ENCODE data around the gene NDST4.

The NDST4 gene

DNA sequence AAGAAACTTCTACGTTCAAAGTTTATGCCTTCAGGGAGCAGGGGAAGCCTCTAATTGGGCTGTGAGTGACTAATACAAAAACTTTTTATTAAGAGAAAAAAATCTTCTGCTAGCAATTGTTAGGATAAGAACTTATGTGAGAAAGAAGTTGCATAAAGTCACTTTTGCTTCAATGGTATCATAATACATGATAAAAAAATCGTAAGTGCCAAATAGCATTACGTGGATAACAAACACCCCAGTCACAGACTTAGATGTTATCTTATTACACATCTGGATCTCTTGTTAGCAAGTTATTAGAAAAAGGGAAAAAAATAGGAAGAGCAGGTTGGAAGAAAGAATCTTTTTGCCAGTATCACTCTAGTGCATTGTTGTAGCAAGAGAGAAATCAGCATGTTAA lies 4.2 kb upstream of the NDST4 start:
- no peak overlapping the region for H3K4me3 ChIP-seq (replicated peaks in 1 of 2; ENCODE audit: low read depth in 2 of 2, low read length in 2 of 2)
- TF ChIP-seq, protein P1, sequence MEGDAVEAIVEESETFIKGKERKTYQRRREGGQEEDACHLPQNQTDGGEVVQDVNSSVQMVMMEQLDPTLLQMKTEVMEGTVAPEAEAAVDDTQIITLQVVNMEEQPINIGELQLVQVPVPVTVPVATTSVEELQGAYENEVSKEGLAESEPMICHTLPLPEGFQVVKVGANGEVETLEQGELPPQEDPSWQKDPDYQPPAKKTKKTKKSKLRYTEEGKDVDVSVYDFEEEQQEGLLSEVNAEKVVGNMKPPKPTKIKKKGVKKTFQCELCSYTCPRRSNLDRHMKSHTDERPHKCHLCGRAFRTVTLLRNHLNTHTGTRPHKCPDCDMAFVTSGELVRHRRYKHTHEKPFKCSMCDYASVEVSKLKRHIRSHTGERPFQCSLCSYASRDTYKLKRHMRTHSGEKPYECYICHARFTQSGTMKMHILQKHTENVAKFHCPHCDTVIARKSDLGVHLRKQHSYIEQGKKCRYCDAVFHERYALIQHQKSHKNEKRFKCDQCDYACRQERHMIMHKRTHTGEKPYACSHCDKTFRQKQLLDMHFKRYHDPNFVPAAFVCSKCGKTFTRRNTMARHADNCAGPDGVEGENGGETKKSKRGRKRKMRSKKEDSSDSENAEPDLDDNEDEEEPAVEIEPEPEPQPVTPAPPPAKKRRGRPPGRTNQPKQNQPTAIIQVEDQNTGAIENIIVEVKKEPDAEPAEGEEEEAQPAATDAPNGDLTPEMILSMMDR (IDR thresholded peaks at IDR 0.05; ENCODE audit: low read depth, low read length) = no peak
- no peak for DNase-seq (ENCODE audit: low read depth in 2 of 2)

- H3K4me3 ChIP-seq (replicated peaks in 1 of 2; ENCODE audit: low read depth in 2 of 2, low read length in 2 of 2) = no peak overlapping the region
- DNase-seq (ENCODE audit: low read depth in 2 of 2) = peak in 1 of 2 donors; percentile 2
- TF ChIP-seq, protein P1 (IDR thresholded peaks at IDR 0.05; ENCODE audit: low read depth, low read length) = no peak
Observed at GRCh38 chr4:115110191-115111181, 2.9 kb downstream of the NDST4 start.

GRCh38 chr4:115108850-115109249 lies 4.6 kb downstream of the NDST4 start:
- TF ChIP-seq, protein P1 (IDR thresholded peaks at IDR 0.05; ENCODE audit: low read depth, low read length) = no peak
- no peak overlapping the region for H3K4me3 ChIP-seq (replicated peaks in 1 of 2; ENCODE audit: low read depth in 2 of 2, low read length in 2 of 2)
- no peak for DNase-seq (ENCODE audit: low read depth in 2 of 2)

DNA sequence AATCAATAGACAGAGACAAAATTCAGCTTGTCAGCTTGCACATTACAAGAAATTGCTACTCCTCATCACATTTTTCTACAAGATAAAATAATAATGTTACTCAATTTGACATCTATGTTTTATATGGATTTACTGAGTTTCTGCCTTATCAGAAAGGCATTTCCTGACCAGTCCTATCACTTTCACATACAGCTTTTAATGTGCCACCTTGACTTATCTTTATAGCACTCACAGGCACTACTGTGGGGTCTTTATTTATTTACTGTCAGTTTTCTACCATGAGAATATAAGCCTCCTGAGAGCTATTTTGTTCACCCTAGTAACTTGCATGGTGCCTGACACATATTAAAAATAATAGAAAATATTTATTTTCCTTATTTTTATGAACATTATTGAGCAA lies 6.0 kb downstream of the NDST4 start:
- TF ChIP-seq, protein P1 (IDR thresholded peaks at IDR 0.05; ENCODE audit: low read depth, low read length) = no peak
- no peak overlapping the region for H3K4me3 ChIP-seq (replicated peaks in 1 of 2; ENCODE audit: low read depth in 2 of 2, low read length in 2 of 2)
- DNase-seq (ENCODE audit: low read depth in 2 of 2) = no peak

- TF ChIP-seq, protein P1 (IDR thresholded peaks at IDR 0.05; ENCODE audit: low read depth, low read length) = no peak
- no peak overlapping the region for H3K4me3 ChIP-seq (replicated peaks in 1 of 2; ENCODE audit: low read depth in 2 of 2, low read length in 2 of 2)
- no peak for DNase-seq (ENCODE audit: low read depth in 2 of 2)
Observed at GRCh38 chr4:115101675-115102074, 11.7 kb downstream of the NDST4 start.

- peak; percentile 15 to 28 for DNase-seq (ENCODE audit: low read depth in 2 of 2)
- TF ChIP-seq, protein P1 (IDR thresholded peaks at IDR 0.05; ENCODE audit: low read depth, low read length) = peak; percentile 56
- H3K4me3 ChIP-seq (replicated peaks in 1 of 2; ENCODE audit: low read depth in 2 of 2, low read length in 2 of 2) = no peak overlapping the region
Observed at GRCh38 chr4:115090483-115091075, 22.8 kb downstream of the NDST4 start.

Measured in cardiac fibroblast (primary cell).